ENCODE results near the gene WFS1. TPM values are rescaled to one million over a fixed set of nuclear protein-coding genes. Genes with fewer than 3 reads are reported as not detected.

Gene WFS1
- total and polyA plus RNA-seq, 9 of the 15 experiments (the other 6 are each of a cell fraction or from before 2014, with no cell fraction given), result 0.01 to 0.29 (median 0.03) TPM; not detected in 5

DNA sequence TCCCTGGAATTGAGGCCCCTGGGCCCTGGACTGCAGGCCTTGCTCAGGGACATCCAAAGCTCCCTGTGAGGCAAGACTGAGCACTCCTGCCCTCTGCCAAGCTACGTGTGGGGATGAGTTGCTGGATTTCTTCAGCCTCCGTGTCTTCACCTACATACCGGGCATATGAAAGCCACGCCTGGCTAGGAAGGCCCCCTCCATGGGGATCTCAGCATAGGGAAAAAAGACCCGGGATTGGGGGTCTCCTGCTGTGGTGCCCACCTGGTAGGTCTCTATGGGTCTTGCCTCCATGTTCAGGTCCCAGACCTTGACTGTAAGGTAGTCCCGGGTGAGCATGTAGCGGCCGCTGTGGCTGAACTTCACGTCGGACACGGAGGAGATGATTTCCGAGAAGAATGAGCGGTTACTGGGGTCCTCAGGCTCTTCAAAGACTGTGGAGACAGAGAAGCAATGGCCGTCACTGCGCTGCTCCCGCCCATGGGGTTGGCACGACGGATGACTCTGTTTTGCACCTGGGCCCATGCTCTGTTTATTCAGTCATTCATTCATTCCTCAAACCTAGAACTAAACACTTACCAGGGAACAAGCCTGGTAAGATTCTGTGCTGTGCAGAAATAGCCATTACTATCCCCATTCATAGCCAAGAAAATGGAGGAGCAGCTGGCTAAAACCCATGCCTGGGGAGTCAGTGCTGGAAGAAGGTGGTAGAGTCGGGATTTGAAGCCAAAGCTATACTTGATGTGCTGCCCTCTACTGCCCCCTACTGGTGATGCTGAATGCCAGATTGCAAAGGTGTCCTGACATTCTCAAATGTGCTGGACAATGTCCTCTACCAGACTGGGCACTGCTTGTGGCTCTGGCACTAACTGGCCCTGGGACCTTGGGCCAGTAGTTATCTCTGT, 63.9 kb downstream of the WFS1 start:
- ChIA-PET CTCF (ENCODE audit: low intra/inter-chr PET ratio) (no interaction called here), POLR2A (interaction anchor here (0.6 kb wide), 1 partner anchor 360 kb away, joined by 3 read pairs; no protein-coding TSS in a partner anchor)
- Histone ChIP-seq H3K9me3 (replicated peaks; ENCODE audit: control insufficient read depth, insufficient read depth, low read depth, low read length) (no peaks in the 10 kb centered on the region), H3K36me3 (ENCODE audit: control insufficient read depth, insufficient read depth, low read length) (no peaks in the 10 kb centered on the region), H2AFZ (ENCODE audit: low read depth, low read length) (no peak overlapping the region), H3K4me3 (no peak overlapping the region), H3K4me1 (replicated peaks in 1 of 2; ENCODE audit: control insufficient read depth in 2 of 2, insufficient read depth in 2 of 2, low read length in 2 of 2) (peaks cover 0 to 12% of the 10 kb centered on the region in 2 experiments; a peak in 2 of 5 replicates), H3K27ac (ENCODE audit: extremely low read depth, low read depth, low read length) (no peak overlapping the region), H3K9ac (ENCODE audit: insufficient read depth in 1 of 2, low read depth in 2 of 2, low read length in 2 of 2) (no peak overlapping the region), H3K79me2 (ENCODE audit: control insufficient read depth, insufficient read depth, low read length) (no peaks in the 10 kb centered on the region), H4K20me1 (replicated peaks; ENCODE audit: control insufficient read depth, insufficient read depth, low read length) (peaks cover 3% of the 10 kb centered on the region; the same call in 1 of the 2 replicates), H3K27me3 (ENCODE audit: control insufficient read depth in 2 of 2, insufficient read depth in 2 of 2, low read length in 2 of 2) (peaks cover 0 to 9% of the 10 kb centered on the region in 2 experiments; a peak in 2 of 5 replicates), H3K9me1 (ENCODE audit: control insufficient read depth, insufficient read depth, low read length) (no peaks in the 10 kb centered on the region), H3K4me2 (ENCODE audit: insufficient read depth, low read length) (no peak overlapping the region)
- intact Hi-C loops (cut with micrococcal nuclease) (loop anchor here (5.0 kb wide), 1 partner anchor 214 kb away; no protein-coding TSS in a partner anchor), in situ Hi-C loops (cut with MboI) (no loop called here)
- 3% methylated on average over 18 of the region's 19 CpGs for WGBS (ENCODE audit: insufficient coverage, low coverage, missing lambda C conversion rate)
- DNase-seq (ENCODE audit: extremely low read depth in 1 of 4, low spot score in 3 of 4), result peak; percentile 46 to 63 (median 59)
- ATAC-seq, result peak; percentile 30; the same call in 1 of the 3 replicates
- no peak for FAIRE-seq
- no TSS peak for BruUV-seq (replicated peaks)
- TF ChIP-seq CXXC5 (CRISPR knock-in tag; IDR thresholded peaks at IDR 0.05), result no peak
- peak in 1 of 2 experiments; percentile 71; a peak in 2 of 3 replicates for TF ChIP-seq CBX3 (IDR thresholded peaks at IDR 0.05; ENCODE audit: borderline replicate concordance in 1 of 2, low read length in 2 of 2)
- TF ChIP-seq, protein P1, sequence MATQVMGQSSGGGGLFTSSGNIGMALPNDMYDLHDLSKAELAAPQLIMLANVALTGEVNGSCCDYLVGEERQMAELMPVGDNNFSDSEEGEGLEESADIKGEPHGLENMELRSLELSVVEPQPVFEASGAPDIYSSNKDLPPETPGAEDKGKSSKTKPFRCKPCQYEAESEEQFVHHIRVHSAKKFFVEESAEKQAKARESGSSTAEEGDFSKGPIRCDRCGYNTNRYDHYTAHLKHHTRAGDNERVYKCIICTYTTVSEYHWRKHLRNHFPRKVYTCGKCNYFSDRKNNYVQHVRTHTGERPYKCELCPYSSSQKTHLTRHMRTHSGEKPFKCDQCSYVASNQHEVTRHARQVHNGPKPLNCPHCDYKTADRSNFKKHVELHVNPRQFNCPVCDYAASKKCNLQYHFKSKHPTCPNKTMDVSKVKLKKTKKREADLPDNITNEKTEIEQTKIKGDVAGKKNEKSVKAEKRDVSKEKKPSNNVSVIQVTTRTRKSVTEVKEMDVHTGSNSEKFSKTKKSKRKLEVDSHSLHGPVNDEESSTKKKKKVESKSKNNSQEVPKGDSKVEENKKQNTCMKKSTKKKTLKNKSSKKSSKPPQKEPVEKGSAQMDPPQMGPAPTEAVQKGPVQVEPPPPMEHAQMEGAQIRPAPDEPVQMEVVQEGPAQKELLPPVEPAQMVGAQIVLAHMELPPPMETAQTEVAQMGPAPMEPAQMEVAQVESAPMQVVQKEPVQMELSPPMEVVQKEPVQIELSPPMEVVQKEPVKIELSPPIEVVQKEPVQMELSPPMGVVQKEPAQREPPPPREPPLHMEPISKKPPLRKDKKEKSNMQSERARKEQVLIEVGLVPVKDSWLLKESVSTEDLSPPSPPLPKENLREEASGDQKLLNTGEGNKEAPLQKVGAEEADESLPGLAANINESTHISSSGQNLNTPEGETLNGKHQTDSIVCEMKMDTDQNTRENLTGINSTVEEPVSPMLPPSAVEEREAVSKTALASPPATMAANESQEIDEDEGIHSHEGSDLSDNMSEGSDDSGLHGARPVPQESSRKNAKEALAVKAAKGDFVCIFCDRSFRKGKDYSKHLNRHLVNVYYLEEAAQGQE (IDR thresholded peaks at IDR 0.05; ENCODE audit: borderline replicate concordance), result peak; percentile 6; the same call in 1 of the 2 replicates
- TF ChIP-seq, protein P1 (CRISPR knock-in tag; IDR thresholded peaks at IDR 0.05; ENCODE audit: low read depth), result no peak
- TF ChIP-seq ZNF24 (IDR thresholded peaks at IDR 0.05), result 0 out of 2 replicates have a peak, but pooled peaks have one; percentile 33
- TF ChIP-seq, protein P2, sequence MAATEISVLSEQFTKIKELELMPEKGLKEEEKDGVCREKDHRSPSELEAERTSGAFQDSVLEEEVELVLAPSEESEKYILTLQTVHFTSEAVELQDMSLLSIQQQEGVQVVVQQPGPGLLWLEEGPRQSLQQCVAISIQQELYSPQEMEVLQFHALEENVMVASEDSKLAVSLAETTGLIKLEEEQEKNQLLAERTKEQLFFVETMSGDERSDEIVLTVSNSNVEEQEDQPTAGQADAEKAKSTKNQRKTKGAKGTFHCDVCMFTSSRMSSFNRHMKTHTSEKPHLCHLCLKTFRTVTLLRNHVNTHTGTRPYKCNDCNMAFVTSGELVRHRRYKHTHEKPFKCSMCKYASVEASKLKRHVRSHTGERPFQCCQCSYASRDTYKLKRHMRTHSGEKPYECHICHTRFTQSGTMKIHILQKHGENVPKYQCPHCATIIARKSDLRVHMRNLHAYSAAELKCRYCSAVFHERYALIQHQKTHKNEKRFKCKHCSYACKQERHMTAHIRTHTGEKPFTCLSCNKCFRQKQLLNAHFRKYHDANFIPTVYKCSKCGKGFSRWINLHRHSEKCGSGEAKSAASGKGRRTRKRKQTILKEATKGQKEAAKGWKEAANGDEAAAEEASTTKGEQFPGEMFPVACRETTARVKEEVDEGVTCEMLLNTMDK (IDR thresholded peaks at IDR 0.05; ENCODE audit: borderline replicate concordance, insufficient read depth, low read depth, low read length, poor library complexity, severe bottlenecking), result peak; percentile 56
- TF ChIP-seq, protein P3, sequence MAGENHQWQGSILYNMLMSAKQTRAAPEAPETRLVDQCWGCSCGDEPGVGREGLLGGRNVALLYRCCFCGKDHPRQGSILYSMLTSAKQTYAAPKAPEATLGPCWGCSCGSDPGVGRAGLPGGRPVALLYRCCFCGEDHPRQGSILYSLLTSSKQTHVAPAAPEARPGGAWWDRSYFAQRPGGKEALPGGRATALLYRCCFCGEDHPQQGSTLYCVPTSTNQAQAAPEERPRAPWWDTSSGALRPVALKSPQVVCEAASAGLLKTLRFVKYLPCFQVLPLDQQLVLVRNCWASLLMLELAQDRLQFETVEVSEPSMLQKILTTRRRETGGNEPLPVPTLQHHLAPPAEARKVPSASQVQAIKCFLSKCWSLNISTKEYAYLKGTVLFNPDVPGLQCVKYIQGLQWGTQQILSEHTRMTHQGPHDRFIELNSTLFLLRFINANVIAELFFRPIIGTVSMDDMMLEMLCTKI (IDR thresholded peaks at IDR 0.05; ENCODE audit: partially characterized antibody), result no peak
- TF ChIP-seq MECOM (CRISPR knock-in tag; IDR thresholded peaks at IDR 0.05), result no peak

Measured in K562 (cell line).